HFFc6 (cell line): Measurements from ENCODE around the gene RXFP3. TPM values are rescaled to one million over a fixed set of nuclear protein-coding genes. Genes with fewer than 3 reads are reported as not detected.
"Not testable (repeated sequence)": the region's sequence is repeated elsewhere in the genome, so short reads cannot be mapped to it uniquely, and the experiment has no call there.

Experiments
- DNase-seq: peaks from one replicate; pipeline ENCODE4 v3.0.0-alpha.2; 2018
- H3K27ac Mint-ChIP-seq: 2 replicates; pipeline ENCODE4 v1.8.0; 2020; ENCODE audit warnings: mild to moderate bottlenecking, mixed read lengths
- H3K27me3 Mint-ChIP-seq: 2 replicates; pipeline ENCODE4 v1.8.0; 2021; ENCODE audit warnings: mild to moderate bottlenecking, moderate library complexity, mixed read lengths; ENCODE audit not compliant: insufficient read depth
- H3K36me3 Mint-ChIP-seq: 2 replicates; pipeline ENCODE4 v1.8.0; 2021; ENCODE audit warnings: low read depth, mixed read lengths
- H3K4me1 Mint-ChIP-seq: 2 replicates; pipeline ENCODE4 v1.8.0; 2020; ENCODE audit warnings: low read depth, mixed read lengths
- H3K4me3 Mint-ChIP-seq: 2 replicates; pipeline ENCODE4 v1.8.0; 2020; ENCODE audit warnings: mild to moderate bottlenecking, moderate library complexity, mixed read lengths
- H3K9me3 Mint-ChIP-seq: 2 replicates; pipeline ENCODE4 v1.8.0; 2020; ENCODE audit warnings: mild to moderate bottlenecking, mixed read lengths
- CTCF ChIP-seq: fragments of 200-600 bp; sonication (generic); IDR thresholded peaks from 2 replicates; pipeline ENCODE4 v1.5.0; 2021; ENCODE audit warnings: antibody characterized with exemption, mild to moderate bottlenecking
- total RNA-seq, 6 experiments: library from RNA; stranded (reverse); fragmentation: NEBNext Ultra II Directional; extraction: Animal tissue kit (Norgen Biotek cat#: 25700); gene quantifications; 2 replicates in 1 of 6; 3 replicates in 5 of 6; pipeline ENCODE4 v1.2.3, GENCODE V29; 2021

RXFP3 gene
- total RNA-seq, 6 experiments from 2014 or later = not detected

GRCh38 chr5:33941090-33941489 lies 4.9 kb downstream of the RXFP3 start:
- Mint-ChIP-seq H3K27me3 (peaks cover 38% of the 10 kb centered on the region), H3K4me3 (no peak overlapping the region), H3K4me1 (peaks cover 25% of the 10 kb centered on the region), H3K27ac (no peak overlapping the region), H3K9me3 (no peaks in the 10 kb centered on the region), H3K36me3 (no peaks in the 10 kb centered on the region)
- no peak for DNase-seq
- no peak for TF ChIP-seq CTCF

GRCh38 chr5:33944543-33945132 lies 8.5 kb downstream of the RXFP3 start:
- TF ChIP-seq CTCF = no peak
- Mint-ChIP-seq H3K36me3 (no peaks in the 10 kb centered on the region), H3K27ac (no peak overlapping the region), H3K9me3 (no peaks in the 10 kb centered on the region), H3K4me3 (no peak overlapping the region), H3K4me1 (peaks cover 23% of the 10 kb centered on the region), H3K27me3 (peaks cover 23% of the 10 kb centered on the region)
- no peak for DNase-seq

- H3K4me1 Mint-ChIP-seq, H3K9me3 Mint-ChIP-seq, DNase-seq, H3K36me3 Mint-ChIP-seq, H3K4me3 Mint-ChIP-seq, H3K27ac Mint-ChIP-seq: not testable (repeated sequence)
- H3K27me3 Mint-ChIP-seq = peaks cover 14% of the 10 kb centered on the region
Measured at GRCh38 chr5:33952175-33952574, 16.0 kb downstream of the RXFP3 start.

- Mint-ChIP-seq H3K4me1 (no peaks in the 10 kb centered on the region), H3K36me3 (no peaks in the 10 kb centered on the region), H3K27ac (no peak overlapping the region), H3K27me3 (peaks cover 7% of the 10 kb centered on the region; the same call in 1 of the 2 replicates), H3K4me3 (no peak overlapping the region), H3K9me3 (peaks cover 4% of the 10 kb centered on the region; the same call in 1 of the 2 replicates)
- no peak for TF ChIP-seq CTCF
- DNase-seq = no peak
Measured at GRCh38 chr5:33957577-33958150, 21.5 kb downstream of the RXFP3 start.

- H3K27ac Mint-ChIP-seq = no peak overlapping the region
- no peak for DNase-seq
- peaks cover 7% of the 10 kb centered on the region; the same call in 1 of the 2 replicates for H3K27me3 Mint-ChIP-seq
- H3K4me3 Mint-ChIP-seq = no peak overlapping the region
- no peaks in the 10 kb centered on the region for H3K4me1 Mint-ChIP-seq
- H3K9me3 Mint-ChIP-seq = peaks cover 4% of the 10 kb centered on the region; the same call in 1 of the 2 replicates
- no peak for TF ChIP-seq CTCF
- H3K36me3 Mint-ChIP-seq = no peaks in the 10 kb centered on the region
Measured at GRCh38 chr5:33958176-33958575, 22.0 kb downstream of the RXFP3 start.

- Mint-ChIP-seq H3K4me3 (no peak overlapping the region), H3K27me3 (peaks cover 6% of the 10 kb centered on the region; the same call in 1 of the 2 replicates), H3K36me3 (no peaks in the 10 kb centered on the region), H3K4me1 (no peaks in the 10 kb centered on the region), H3K27ac (no peak overlapping the region), H3K9me3 (no peaks in the 10 kb centered on the region)
- no peak for DNase-seq
- no peak for TF ChIP-seq CTCF
Measured at GRCh38 chr5:33964132-33964700, 28.0 kb downstream of the RXFP3 start.
